ENCODE results near the gene BMP8B.

The BMP8B gene

DNA sequence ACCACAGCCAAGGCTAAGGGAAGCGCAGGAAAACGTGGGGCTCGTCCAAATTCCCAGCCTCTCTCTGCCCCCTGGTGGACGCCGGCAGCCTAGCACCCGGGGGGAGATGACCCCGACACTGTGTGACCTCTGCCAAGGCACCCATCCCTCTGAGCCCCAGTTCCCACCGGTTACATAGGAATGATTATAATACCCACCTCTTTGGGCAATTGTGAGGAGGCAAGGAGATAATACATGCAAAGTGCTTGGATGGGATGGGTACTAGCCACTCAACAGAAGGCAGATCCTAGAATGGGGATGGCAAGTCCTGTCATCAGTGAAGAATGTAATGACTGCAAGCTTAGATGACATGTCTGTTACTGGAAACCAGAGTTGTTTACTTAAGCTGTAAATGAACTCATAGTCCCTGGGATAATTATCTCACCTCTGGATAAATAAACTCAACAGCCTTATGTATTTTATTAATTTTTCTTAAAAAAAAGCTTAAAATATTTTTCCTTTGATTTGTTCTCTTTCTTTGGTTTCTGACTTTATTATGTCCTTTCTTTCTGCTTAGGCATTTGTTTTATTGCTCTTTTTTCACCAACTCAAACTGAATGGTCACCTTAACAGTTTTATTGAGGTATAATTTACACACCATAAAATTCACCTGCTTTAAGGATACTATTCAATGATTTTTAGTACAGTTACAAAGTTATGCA lies 11.3 kb upstream of the BMP8B start (continued):
- TF ChIP-seq ZBTB17 (tag by site-specific recombination; IDR thresholded peaks at IDR 0.05) (peak; percentile 88), ZNF184 (tag by site-specific recombination; IDR thresholded peaks at IDR 0.05) (peak; percentile 93), ZNF558 (tag by site-specific recombination; IDR thresholded peaks at IDR 0.05) (peak; percentile 51; the same call in 1 of the 2 replicates), ZNF391 (tag by site-specific recombination; IDR thresholded peaks at IDR 0.05; ENCODE audit: borderline replicate concordance, low read depth) (0 out of 2 replicates have a peak, but pooled peaks have one; percentile 32), ZNF600 (tag by site-specific recombination; IDR thresholded peaks at IDR 0.05) (peak; percentile 57), ZNF366 (tag by site-specific recombination; conservative IDR thresholded peaks at IDR 0.05) (peak; percentile 95), ZBTB21 (tag by site-specific recombination; IDR thresholded peaks at IDR 0.05) (peak; percentile 49; the same call in 1 of the 2 replicates), GLI2 (tag by site-specific recombination; IDR thresholded peaks at IDR 0.05; ENCODE audit: borderline replicate concordance, low read depth) (peak; percentile 40; the same call in 1 of the 2 replicates), CTCF (tag by site-specific recombination; IDR thresholded peaks at IDR 0.05) (peak; percentile 73), TSHZ1 (tag by site-specific recombination; IDR thresholded peaks at IDR 0.05; ENCODE audit: borderline replicate concordance) (peak; percentile 74; the same call in 1 of the 2 replicates), ZBTB10 (tag by site-specific recombination; IDR thresholded peaks at IDR 0.05) (peak; percentile 85), ZNF24 (tag by site-specific recombination; IDR thresholded peaks at IDR 0.05) (peak; percentile 67; the same call in 1 of the 2 replicates), YY1 (tag by site-specific recombination; IDR thresholded peaks at IDR 0.05) (no peak), GLI4 (tag by site-specific recombination; IDR thresholded peaks at IDR 0.05) (no peak; the same call in 1 of the 2 replicates), ZNF324 (tag by site-specific recombination; IDR thresholded peaks at IDR 0.05) (peak; percentile 79; the same call in 1 of the 2 replicates), ZNF660 (tag by site-specific recombination; IDR thresholded peaks at IDR 0.05) (peak; percentile 75; the same call in 1 of the 2 replicates), ZNF571 (tag by site-specific recombination; IDR thresholded peaks at IDR 0.05) (no peak), KLF10 (tag by site-specific recombination; IDR thresholded peaks at IDR 0.05) (peak; percentile 52; the same call in 1 of the 2 replicates), BCL6B (tag by site-specific recombination; IDR thresholded peaks at IDR 0.05) (peak; percentile 47; the same call in 1 of the 2 replicates), ZNF274 (IDR thresholded peaks at IDR 0.05; ENCODE audit: low read length) (no peak), ZNF274 (tag by site-specific recombination; IDR thresholded peaks at IDR 0.05; ENCODE audit: borderline replicate concordance) (no peak), ZNF76 (tag by site-specific recombination; IDR thresholded peaks at IDR 0.05; ENCODE audit: borderline replicate concordance, low read depth) (0 out of 2 replicates have a peak, but pooled peaks have one; percentile 10), MZF1 (tag by site-specific recombination; IDR thresholded peaks at IDR 0.05; ENCODE audit: borderline replicate concordance) (0 out of 2 replicates have a peak, but pooled peaks have one; percentile 37)
- TF ChIP-seq, protein P1, sequence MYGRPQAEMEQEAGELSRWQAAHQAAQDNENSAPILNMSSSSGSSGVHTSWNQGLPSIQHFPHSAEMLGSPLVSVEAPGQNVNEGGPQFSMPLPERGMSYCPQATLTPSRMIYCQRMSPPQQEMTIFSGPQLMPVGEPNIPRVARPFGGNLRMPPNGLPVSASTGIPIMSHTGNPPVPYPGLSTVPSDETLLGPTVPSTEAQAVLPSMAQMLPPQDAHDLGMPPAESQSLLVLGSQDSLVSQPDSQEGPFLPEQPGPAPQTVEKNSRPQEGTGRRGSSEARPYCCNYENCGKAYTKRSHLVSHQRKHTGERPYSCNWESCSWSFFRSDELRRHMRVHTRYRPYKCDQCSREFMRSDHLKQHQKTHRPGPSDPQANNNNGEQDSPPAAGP (tag by site-specific recombination; IDR thresholded peaks at IDR 0.05): peak; percentile 71; the same call in 1 of the 2 replicates
- TF ChIP-seq, protein P2, sequence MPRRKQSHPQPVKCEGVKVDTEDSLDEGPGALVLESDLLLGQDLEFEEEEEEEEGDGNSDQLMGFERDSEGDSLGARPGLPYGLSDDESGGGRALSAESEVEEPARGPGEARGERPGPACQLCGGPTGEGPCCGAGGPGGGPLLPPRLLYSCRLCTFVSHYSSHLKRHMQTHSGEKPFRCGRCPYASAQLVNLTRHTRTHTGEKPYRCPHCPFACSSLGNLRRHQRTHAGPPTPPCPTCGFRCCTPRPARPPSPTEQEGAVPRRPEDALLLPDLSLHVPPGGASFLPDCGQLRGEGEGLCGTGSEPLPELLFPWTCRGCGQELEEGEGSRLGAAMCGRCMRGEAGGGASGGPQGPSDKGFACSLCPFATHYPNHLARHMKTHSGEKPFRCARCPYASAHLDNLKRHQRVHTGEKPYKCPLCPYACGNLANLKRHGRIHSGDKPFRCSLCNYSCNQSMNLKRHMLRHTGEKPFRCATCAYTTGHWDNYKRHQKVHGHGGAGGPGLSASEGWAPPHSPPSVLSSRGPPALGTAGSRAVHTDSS (tag by site-specific recombination; IDR thresholded peaks at IDR 0.05): no peak
